Mesenchymal stem cell (in vitro differentiated cells and primary cell): ENCODE measurements around the gene WDTC1.

Source experiments
- DNase-seq: peaks from one replicate; pipeline ENCODE4 v3.0.0-alpha.2; 2013
- H2AFZ ChIP-seq: one replicate; pipeline ENCODE4 v1.6.1; 2013; ENCODE audit warnings: low read depth, mild to moderate bottlenecking, control low read depth, inconsistent platforms, low read length, moderate library complexity
- H2AK5ac ChIP-seq: 2 replicates; pipeline ENCODE4 v1.6.1; 2013; ENCODE audit warnings: low read length, moderate library complexity, mild to moderate bottlenecking, inconsistent platforms; ENCODE audit not compliant: severe bottlenecking
- H2BK120ac ChIP-seq: one replicate; pipeline ENCODE4 v1.6.1; 2013; ENCODE audit warnings: low read depth, mild to moderate bottlenecking, inconsistent platforms, low read length, moderate library complexity
- H2BK12ac ChIP-seq, 2 experiments: one replicate each; pipeline ENCODE4 v1.6.1; 2013; ENCODE audit warnings: inconsistent platforms in 2 of 2, low read length in 2 of 2, mild to moderate bottlenecking in 2 of 2, moderate library complexity in 2 of 2, control low read depth in 1 of 2
- H2BK15ac ChIP-seq: one replicate; pipeline ENCODE4 v1.6.1; 2013; ENCODE audit warnings: mild to moderate bottlenecking, low read depth, inconsistent platforms; ENCODE audit not compliant: poor library complexity, severe bottlenecking
- H2BK5ac ChIP-seq: 2 replicates; pipeline ENCODE4 v1.6.1; 2013; ENCODE audit warnings: low read depth, mild to moderate bottlenecking, low read length, control low read depth, inconsistent platforms; ENCODE audit not compliant: poor library complexity, severe bottlenecking
- H3K14ac ChIP-seq, 2 experiments: one replicate each; pipeline ENCODE4 v1.6.1; 2013; ENCODE audit warnings: inconsistent platforms in 2 of 2, low read length in 2 of 2, control low read depth in 1 of 2, mild to moderate bottlenecking in 1 of 2, moderate library complexity in 1 of 2
- H3K18ac ChIP-seq, 2 experiments: one replicate each; pipeline ENCODE4 v1.6.1; 2013; ENCODE audit warnings: inconsistent platforms in 2 of 2, low read length in 2 of 2, control low read depth in 1 of 2, low read depth in 1 of 2, mild to moderate bottlenecking in 1 of 2
- H3K23ac ChIP-seq, 2 experiments: one replicate each; pipeline ENCODE4 v1.6.1; 2013; ENCODE audit warnings: inconsistent platforms in 2 of 2, low read length in 2 of 2, mild to moderate bottlenecking in 2 of 2, moderate library complexity in 2 of 2, control low read depth in 1 of 2
- H3K27ac ChIP-seq: 2 replicates; pipeline ENCODE4 v1.5.1; 2013; ENCODE audit warnings: mild to moderate bottlenecking, moderate library complexity, low read length, control low read depth, inconsistent platforms; ENCODE audit not compliant: poor library complexity, severe bottlenecking
- H3K27me3 ChIP-seq, 2 experiments: 2 replicates each; pipeline versions ENCODE4 v1.6.1 to v1.7.0; 2013; ENCODE audit warnings: low read length in 2 of 2, mild to moderate bottlenecking in 2 of 2, moderate library complexity in 2 of 2, control low read depth in 1 of 2, inconsistent platforms in 1 of 2; ENCODE audit not compliant: control insufficient read depth in 1 of 2, insufficient read depth in 1 of 2
- H3K36me3 ChIP-seq, 2 experiments: 2 replicates each; pipeline versions ENCODE4 v1.6.1 to v1.7.0; 2013; ENCODE audit warnings: low read length in 2 of 2, control low read depth in 1 of 2, inconsistent platforms in 1 of 2, low read depth in 1 of 2, mild to moderate bottlenecking in 1 of 2; ENCODE audit not compliant: insufficient read depth in 2 of 2, control insufficient read depth in 1 of 2
- H3K4ac ChIP-seq, 2 experiments: one replicate each; pipeline ENCODE4 v1.6.1; 2013; ENCODE audit warnings: inconsistent platforms in 2 of 2, low read length in 2 of 2, mild to moderate bottlenecking in 2 of 2, moderate library complexity in 2 of 2, control low read depth in 1 of 2, low read depth in 1 of 2
- H3K4me1 ChIP-seq: 2 replicates; pipeline ENCODE4 v1.6.1; 2013; ENCODE audit warnings: low read depth, low read length, control low read depth; ENCODE audit not compliant: control insufficient read depth, insufficient read depth
- H3K4me2 ChIP-seq: 2 replicates; pipeline ENCODE4 v1.6.1; 2013; ENCODE audit warnings: low read length, mild to moderate bottlenecking, inconsistent platforms; ENCODE audit not compliant: poor library complexity, severe bottlenecking
- H3K4me3 ChIP-seq, 2 experiments: 2 replicates each; pipeline versions ENCODE4 v1.5.1 to v1.7.0; 2013; ENCODE audit warnings: low read length in 2 of 2, mild to moderate bottlenecking in 2 of 2, control low read depth in 1 of 2, low read depth in 1 of 2; ENCODE audit not compliant: insufficient read depth in 1 of 2
- H3K79me1 ChIP-seq: replicated peaks from 2 replicates; pipeline ENCODE4 v1.6.1; 2013; ENCODE audit warnings: mild to moderate bottlenecking, control low read depth, low read length, inconsistent platforms; ENCODE audit not compliant: poor library complexity, severe bottlenecking
- H3K9ac ChIP-seq: 2 replicates; pipeline ENCODE4 v1.7.0; 2013; ENCODE audit warnings: mild to moderate bottlenecking, low read length, moderate library complexity
- H3K9me3 ChIP-seq: 2 replicates; pipeline ENCODE4 v1.7.0; 2013; ENCODE audit warnings: mild to moderate bottlenecking, low read length; ENCODE audit not compliant: control insufficient read depth
- H4K8ac ChIP-seq: one replicate; pipeline ENCODE4 v1.6.1; 2013; ENCODE audit warnings: inconsistent platforms, mild to moderate bottlenecking, low read length, moderate library complexity
- H4K91ac ChIP-seq: one replicate; pipeline ENCODE4 v1.6.1; 2013; ENCODE audit warnings: mild to moderate bottlenecking, low read length, inconsistent platforms
- WGBS: methylation state at CpG from one replicate; pipeline ENCODE4 v1.1.7; 2013; ENCODE audit warnings: mixed read lengths; 5-methylcytosine and 5-hydroxymethylcytosine counted together

The WDTC1 gene

GRCh38 chr1:27339213-27339612, 104.8 kb downstream of the WDTC1 start:
- Histone ChIP-seq H3K79me1 (peaks cover 2% of the 10 kb centered on the region), H2BK5ac (no peak overlapping the region), H3K27ac (no peak overlapping the region), H3K27me3 (no peaks in the 10 kb centered on the region), H3K4me2 (no peak overlapping the region), H4K91ac (no peak overlapping the region), H2AK5ac (peak overlapping the region; percentile 10), H2BK120ac (no peak overlapping the region), H2BK12ac (no peak overlapping the region), H3K14ac (no peak overlapping the region), H3K36me3 (peaks cover 27 to 38% of the 10 kb centered on the region in 2 experiments), H3K23ac (no peak overlapping the region), H2BK15ac (no peak overlapping the region), H4K8ac (no peak overlapping the region), H3K4me1 (peaks cover 33% of the 10 kb centered on the region), H2AFZ (no peak overlapping the region), H3K9ac (no peak overlapping the region), H3K4ac (no peak overlapping the region), H3K9me3 (no peaks in the 10 kb centered on the region), H3K4me3 (no peak overlapping the region), H3K18ac (no peak overlapping the region)
- no peak for DNase-seq
- WGBS = 72% methylated on average over 5 of the region's 5 CpGs

DNA sequence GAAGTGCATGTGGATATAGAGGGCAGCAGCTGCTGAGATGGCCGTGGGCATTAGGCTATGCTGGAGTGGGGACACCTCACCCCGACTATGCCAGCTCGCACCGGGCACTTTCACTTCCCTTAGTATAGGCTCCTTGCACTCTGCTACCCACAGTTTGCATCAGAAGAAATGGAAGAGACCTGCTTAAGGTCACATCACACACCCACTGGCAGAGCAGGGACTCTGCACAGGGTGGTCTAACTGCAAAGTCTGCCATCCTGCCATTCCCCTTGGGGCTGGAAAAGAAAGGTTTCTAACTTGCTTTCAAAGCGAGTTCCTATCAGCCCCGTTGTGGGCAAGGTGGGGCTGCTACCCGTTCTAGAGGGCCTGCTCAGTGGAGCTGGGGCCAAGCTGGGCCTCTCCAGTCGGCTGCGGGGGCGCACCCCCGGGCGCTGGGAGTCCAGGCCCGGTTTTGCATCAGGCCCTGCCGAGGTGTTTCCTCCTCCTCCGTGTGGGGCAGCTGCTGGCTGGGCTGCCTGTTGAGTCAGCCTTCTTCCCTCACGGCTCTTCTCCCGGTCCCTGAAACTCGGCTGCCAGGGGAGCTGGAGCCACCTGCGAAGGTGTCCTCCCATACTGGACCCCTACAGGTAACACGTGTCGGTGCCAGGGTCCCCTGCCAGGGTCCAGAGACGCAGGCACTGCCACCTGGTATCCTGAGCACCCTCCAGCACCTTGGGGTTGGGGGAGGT, 107.3 kb downstream of the WDTC1 start, which contains the start of gene SYTL1:
Gene SYTL1, plus strand, starts transcription at position 498 of the 728 bp plus-strand sequence. CDS start 3,313 bp downstream, outside the sequence.
- no peak within 1 kb of the TSS for H2BK120ac ChIP-seq
- peak within 1 kb of the TSS; percentile 9 to 65 for H2BK12ac ChIP-seq
- H3K18ac ChIP-seq = peak within 1 kb of the TSS; percentile 1 to 42
- H2BK15ac ChIP-seq = no peak within 1 kb of the TSS
- H3K36me3 ChIP-seq = peaks cover 2 to 13% of the 10 kb centered on the region in 2 experiments
- no peaks in the 10 kb centered on the region for H3K79me1 ChIP-seq
- no peak within 1 kb of the TSS for H2AFZ ChIP-seq
- peak within 1 kb of the TSS; percentile 38 for H3K9ac ChIP-seq
- peak within 1 kb of the TSS; percentile 66 for H4K8ac ChIP-seq
- H3K14ac ChIP-seq = peak within 1 kb of the TSS in 1 of 2 experiments; percentile 69
- DNase-seq = peak; percentile 69
- peaks cover 33% of the 10 kb centered on the region for H3K4me1 ChIP-seq
- peak within 1 kb of the TSS in 1 of 2 experiments; percentile 48 for H3K23ac ChIP-seq
- no peak within 1 kb of the TSS for H2BK5ac ChIP-seq
- H3K27ac ChIP-seq = no peak within 1 kb of the TSS
- peak within 1 kb of the TSS in 1 of 2 experiments; percentile 34 for H3K4ac ChIP-seq
- no peaks in the 10 kb centered on the region for H3K9me3 ChIP-seq
- H3K4me2 ChIP-seq = peak within 1 kb of the TSS; percentile 67
- H4K91ac ChIP-seq = peak within 1 kb of the TSS; percentile 88
- no peaks in the 10 kb centered on the region for H3K27me3 ChIP-seq
- 29% methylated on average over 22 of the region's 22 CpGs for WGBS
- peak within 1 kb of the TSS in 1 of 2 experiments; percentile 41 for H3K4me3 ChIP-seq
- peak within 1 kb of the TSS; percentile 46 for H2AK5ac ChIP-seq

- H4K8ac ChIP-seq = no peak overlapping the region
- H3K14ac ChIP-seq = no peak overlapping the region
- peak overlapping the region; percentile 48 for H4K91ac ChIP-seq
- H2AK5ac ChIP-seq = peak overlapping the region; percentile 18
- H2AFZ ChIP-seq = no peak overlapping the region
- H3K36me3 ChIP-seq = peaks cover 0 to 11% of the 10 kb centered on the region in 2 experiments
- no peak overlapping the region for H2BK15ac ChIP-seq
- H3K4me1 ChIP-seq = peaks cover 36% of the 10 kb centered on the region
- H3K4me3 ChIP-seq = no peak overlapping the region
- no peak for DNase-seq
- no peak overlapping the region for H3K27ac ChIP-seq
- peak overlapping the region; percentile 67 for H3K4me2 ChIP-seq
- H3K18ac ChIP-seq = peak overlapping the region in 1 of 2 experiments; percentile 42
- WGBS = 89% methylated on average over 8 of the region's 8 CpGs
- no peak overlapping the region for H2BK5ac ChIP-seq
- H3K9me3 ChIP-seq = no peaks in the 10 kb centered on the region
- no peaks in the 10 kb centered on the region for H3K79me1 ChIP-seq
- no peak overlapping the region for H2BK120ac ChIP-seq
- H3K23ac ChIP-seq = no peak overlapping the region
- H3K4ac ChIP-seq = no peak overlapping the region
- peak overlapping the region in 1 of 2 experiments; percentile 12 for H2BK12ac ChIP-seq
- peaks cover 0 to 3% of the 10 kb centered on the region in 2 experiments for H3K27me3 ChIP-seq
- H3K9ac ChIP-seq = no peak overlapping the region
Observed at GRCh38 chr1:27342391-27342777, 108.0 kb downstream of the WDTC1 start.

DNA sequence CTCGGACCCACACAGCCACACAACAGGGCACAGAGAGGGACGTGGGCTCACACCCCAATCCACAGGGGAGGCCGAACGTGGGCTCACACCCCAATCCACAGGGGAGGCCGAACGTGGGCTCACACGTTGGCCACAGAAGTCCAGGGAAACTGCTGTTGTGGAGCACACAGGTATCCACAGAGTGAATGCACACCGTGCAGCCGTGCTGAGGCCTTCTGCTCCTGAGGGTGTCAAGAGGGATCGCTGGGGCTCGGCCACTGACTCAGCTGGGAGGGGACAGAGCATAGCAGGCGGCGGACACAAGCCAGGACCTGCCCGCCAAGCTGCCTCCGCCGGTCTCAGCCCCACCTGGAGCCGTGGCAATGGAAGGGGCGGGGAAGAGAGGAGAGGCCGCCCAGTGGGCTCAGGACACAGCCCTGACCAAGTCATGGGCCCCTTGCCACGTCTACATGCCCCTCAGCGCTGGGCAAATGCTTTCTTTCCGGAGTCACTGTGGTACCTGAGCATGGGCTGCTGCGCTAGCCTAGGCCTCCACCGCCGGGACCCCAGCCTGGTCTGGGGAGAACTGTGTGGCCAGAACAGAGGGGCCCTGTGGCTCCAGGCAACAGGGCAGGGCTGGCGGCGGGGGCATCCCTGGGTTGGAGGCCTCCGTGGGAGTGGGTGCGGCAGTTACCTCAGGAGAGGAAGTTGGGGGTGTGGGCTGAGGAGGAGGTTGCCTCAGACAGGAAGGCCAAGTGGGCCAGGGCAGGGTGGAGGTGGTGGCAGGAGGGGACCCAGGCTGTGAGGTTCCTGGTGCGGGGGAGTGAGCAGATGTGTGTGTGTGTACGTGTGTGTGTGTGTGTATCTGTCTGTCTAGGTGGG, 108.6 kb downstream of the WDTC1 start:
- H3K36me3 ChIP-seq = peaks cover 0 to 11% of the 10 kb centered on the region in 2 experiments
- WGBS = 81% methylated on average over 29 of the region's 31 CpGs
- H3K4ac ChIP-seq = no peak overlapping the region

More for the DNA sequence above, 108.6 kb downstream of the WDTC1 start:
- H3K4me1 ChIP-seq = peaks cover 37% of the 10 kb centered on the region
- peak overlapping the region; percentile 48 for H4K8ac ChIP-seq
- no peak overlapping the region for H2AFZ ChIP-seq
- no peak for DNase-seq
- H3K79me1 ChIP-seq = no peaks in the 10 kb centered on the region
- H3K4me3 ChIP-seq = no peak overlapping the region
- no peaks in the 10 kb centered on the region for H3K9me3 ChIP-seq
- H3K23ac ChIP-seq = no peak overlapping the region
- H3K27me3 ChIP-seq = peaks cover 0 to 7% of the 10 kb centered on the region in 2 experiments
- H3K4me2 ChIP-seq = no peak overlapping the region
- H2BK12ac ChIP-seq = peak overlapping the region; percentile 9 to 72
- no peak overlapping the region for H3K14ac ChIP-seq
- peak overlapping the region in 1 of 2 experiments; percentile 1 for H3K18ac ChIP-seq
- no peak overlapping the region for H3K27ac ChIP-seq
- peak overlapping the region; percentile 45 for H2AK5ac ChIP-seq
- H2BK5ac ChIP-seq = no peak overlapping the region
- H3K9ac ChIP-seq = no peak overlapping the region
- peak overlapping the region; percentile 34 for H2BK15ac ChIP-seq
- no peak overlapping the region for H2BK120ac ChIP-seq
- peak overlapping the region; percentile 57 for H4K91ac ChIP-seq
